ENCODE data around the gene EVI5L. TPM values are rescaled to one million over a fixed set of nuclear protein-coding genes. Genes with fewer than 3 reads are reported as not detected.

The EVI5L gene
- total and polyA plus RNA-seq, 4 donors: 1.4 to 5.0 (median 4.4) TPM

DNA sequence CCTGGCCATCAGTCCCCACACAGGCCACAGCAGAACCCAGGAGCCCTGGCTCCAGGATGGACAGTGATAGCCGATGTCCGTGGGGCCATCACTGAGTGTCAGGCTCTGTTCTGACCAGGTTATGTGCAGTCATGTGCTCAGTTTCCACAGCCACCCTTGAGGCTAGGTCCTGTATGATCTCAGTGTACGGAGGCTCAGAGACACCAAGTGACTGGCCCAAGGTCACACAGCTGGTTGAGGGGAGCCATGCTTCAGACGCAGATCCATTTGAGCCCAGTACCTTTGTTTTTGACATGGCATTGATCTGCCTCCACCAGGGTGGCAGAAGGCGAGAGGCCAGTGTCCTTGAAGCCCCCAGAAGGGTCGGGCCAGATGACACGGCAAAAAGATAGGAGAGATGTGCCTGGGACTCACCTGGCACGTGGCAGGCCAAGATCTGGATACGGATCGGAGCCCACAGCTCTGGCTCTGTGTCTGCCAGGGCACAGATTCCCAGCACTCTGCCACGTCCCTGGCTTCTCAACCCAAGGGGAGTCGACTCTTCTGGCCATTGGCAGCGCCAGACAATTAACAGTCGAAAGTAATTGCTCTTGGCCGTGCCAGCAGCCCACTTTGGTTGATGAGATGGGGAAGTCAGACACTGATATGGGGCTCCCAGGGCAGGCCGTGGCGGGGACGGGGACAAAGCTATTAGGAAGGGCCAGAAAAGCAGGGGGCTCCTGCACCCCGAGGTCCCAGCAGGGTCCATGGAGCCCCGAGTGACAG is 15.6 kb downstream of the EVI5L start:
- TF ChIP-seq HNF4A (conservative IDR thresholded peaks at IDR 0.05) (no peak), EGR1 (IDR thresholded peaks at IDR 0.05; ENCODE audit: low read depth in 2 of 2) (no peak), TAF1 (conservative IDR thresholded peaks at IDR 0.05) (no peak)
- TF ChIP-seq, protein P1, sequence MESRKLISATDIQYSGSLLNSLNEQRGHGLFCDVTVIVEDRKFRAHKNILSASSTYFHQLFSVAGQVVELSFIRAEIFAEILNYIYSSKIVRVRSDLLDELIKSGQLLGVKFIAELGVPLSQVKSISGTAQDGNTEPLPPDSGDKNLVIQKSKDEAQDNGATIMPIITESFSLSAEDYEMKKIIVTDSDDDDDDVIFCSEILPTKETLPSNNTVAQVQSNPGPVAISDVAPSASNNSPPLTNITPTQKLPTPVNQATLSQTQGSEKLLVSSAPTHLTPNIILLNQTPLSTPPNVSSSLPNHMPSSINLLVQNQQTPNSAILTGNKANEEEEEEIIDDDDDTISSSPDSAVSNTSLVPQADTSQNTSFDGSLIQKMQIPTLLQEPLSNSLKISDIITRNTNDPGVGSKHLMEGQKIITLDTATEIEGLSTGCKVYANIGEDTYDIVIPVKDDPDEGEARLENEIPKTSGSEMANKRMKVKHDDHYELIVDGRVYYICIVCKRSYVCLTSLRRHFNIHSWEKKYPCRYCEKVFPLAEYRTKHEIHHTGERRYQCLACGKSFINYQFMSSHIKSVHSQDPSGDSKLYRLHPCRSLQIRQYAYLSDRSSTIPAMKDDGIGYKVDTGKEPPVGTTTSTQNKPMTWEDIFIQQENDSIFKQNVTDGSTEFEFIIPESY (IDR thresholded peaks at IDR 0.05): no peak
- H3K27ac ChIP-seq (ENCODE audit: low read depth in 1 of 2, low read length in 2 of 2): no peak overlapping the region
- no peak overlapping the region for H3K4me3 ChIP-seq (ENCODE audit: low read depth in 1 of 3, low read length in 3 of 3)
- H3K36me3 ChIP-seq (ENCODE audit: control insufficient read depth in 4 of 4, insufficient read depth in 3 of 4, low read depth in 1 of 4, low read length in 3 of 4): no peaks in the 10 kb centered on the region
- DNase-seq (ENCODE audit: low spot score): no peak
- no peak overlapping the region for H3K9ac ChIP-seq (ENCODE audit: low read depth in 1 of 2, low read length in 2 of 2)
- H3K4me1 ChIP-seq (ENCODE audit: control insufficient read depth in 4 of 4, insufficient read depth in 4 of 4, low read length in 3 of 4): no peaks in the 10 kb centered on the region
- WGBS: 93% methylated on average over 20 of the region's 20 CpGs
- H3K9me3 ChIP-seq (ENCODE audit: control insufficient read depth in 4 of 4, low read length in 3 of 4): no peaks in the 10 kb centered on the region
- no peaks in the 10 kb centered on the region for H3K27me3 ChIP-seq (ENCODE audit: control insufficient read depth in 4 of 4, insufficient read depth in 4 of 4, low read length in 3 of 4)

DNA sequence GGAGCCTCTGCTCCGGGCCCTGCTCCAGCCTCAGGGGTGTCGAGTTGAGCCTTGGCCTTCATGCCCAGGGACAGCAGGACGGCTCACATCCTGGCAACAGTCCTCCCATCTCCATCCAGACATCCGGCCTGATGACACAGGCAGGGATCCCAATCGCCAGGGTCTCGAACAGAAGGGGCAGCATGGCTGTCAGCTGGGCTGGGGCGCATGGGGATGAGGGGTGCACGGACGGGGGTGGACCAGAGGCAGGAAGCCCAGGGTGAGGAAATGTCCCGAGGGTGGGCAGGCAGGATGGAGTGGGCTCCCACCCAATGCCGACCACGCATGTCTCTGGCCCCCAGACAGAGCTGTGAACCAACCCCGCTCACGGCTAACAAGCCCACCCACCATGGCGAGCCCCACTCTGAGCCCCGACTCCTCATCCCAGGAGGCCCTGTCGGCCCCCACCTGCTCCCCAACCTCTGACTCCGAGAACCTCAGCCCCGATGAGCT is 16.2 kb downstream of the EVI5L start:
- Histone ChIP-seq H3K9ac (ENCODE audit: low read depth in 1 of 2, low read length in 2 of 2) (no peak overlapping the region), H3K36me3 (ENCODE audit: control insufficient read depth in 4 of 4, insufficient read depth in 3 of 4, low read depth in 1 of 4, low read length in 3 of 4) (no peaks in the 10 kb centered on the region), H3K27me3 (ENCODE audit: control insufficient read depth in 4 of 4, insufficient read depth in 4 of 4, low read length in 3 of 4) (no peaks in the 10 kb centered on the region), H3K4me3 (ENCODE audit: low read depth in 1 of 3, low read length in 3 of 3) (no peak overlapping the region), H3K9me3 (ENCODE audit: control insufficient read depth in 4 of 4, low read length in 3 of 4) (no peaks in the 10 kb centered on the region), H3K27ac (ENCODE audit: low read depth in 1 of 2, low read length in 2 of 2) (no peak overlapping the region), H3K4me1 (ENCODE audit: control insufficient read depth in 4 of 4, insufficient read depth in 4 of 4, low read length in 3 of 4) (no peaks in the 10 kb centered on the region)
- 94% methylated on average over 19 of the region's 19 CpGs for WGBS
- no peak for DNase-seq (ENCODE audit: low spot score)
- TF ChIP-seq RXRA (IDR thresholded peaks at IDR 0.05) (no peak), GABPA (IDR thresholded peaks at IDR 0.05 in 1 of 2, conservative IDR thresholded peaks at IDR 0.05 in 1 of 2) (no peak), TAF1 (conservative IDR thresholded peaks at IDR 0.05) (no peak), RAD21 (IDR thresholded peaks at IDR 0.05) (no peak), JUND (IDR thresholded peaks at IDR 0.05) (no peak), FOXA2 (IDR thresholded peaks at IDR 0.05) (no peak), EGR1 (IDR thresholded peaks at IDR 0.05; ENCODE audit: low read depth in 2 of 2) (no peak), HNF4G (IDR thresholded peaks at IDR 0.05) (no peak), NR2F2 (IDR thresholded peaks at IDR 0.05) (no peak), SP1 (IDR thresholded peaks at IDR 0.05) (no peak)
- TF ChIP-seq, protein P2, sequence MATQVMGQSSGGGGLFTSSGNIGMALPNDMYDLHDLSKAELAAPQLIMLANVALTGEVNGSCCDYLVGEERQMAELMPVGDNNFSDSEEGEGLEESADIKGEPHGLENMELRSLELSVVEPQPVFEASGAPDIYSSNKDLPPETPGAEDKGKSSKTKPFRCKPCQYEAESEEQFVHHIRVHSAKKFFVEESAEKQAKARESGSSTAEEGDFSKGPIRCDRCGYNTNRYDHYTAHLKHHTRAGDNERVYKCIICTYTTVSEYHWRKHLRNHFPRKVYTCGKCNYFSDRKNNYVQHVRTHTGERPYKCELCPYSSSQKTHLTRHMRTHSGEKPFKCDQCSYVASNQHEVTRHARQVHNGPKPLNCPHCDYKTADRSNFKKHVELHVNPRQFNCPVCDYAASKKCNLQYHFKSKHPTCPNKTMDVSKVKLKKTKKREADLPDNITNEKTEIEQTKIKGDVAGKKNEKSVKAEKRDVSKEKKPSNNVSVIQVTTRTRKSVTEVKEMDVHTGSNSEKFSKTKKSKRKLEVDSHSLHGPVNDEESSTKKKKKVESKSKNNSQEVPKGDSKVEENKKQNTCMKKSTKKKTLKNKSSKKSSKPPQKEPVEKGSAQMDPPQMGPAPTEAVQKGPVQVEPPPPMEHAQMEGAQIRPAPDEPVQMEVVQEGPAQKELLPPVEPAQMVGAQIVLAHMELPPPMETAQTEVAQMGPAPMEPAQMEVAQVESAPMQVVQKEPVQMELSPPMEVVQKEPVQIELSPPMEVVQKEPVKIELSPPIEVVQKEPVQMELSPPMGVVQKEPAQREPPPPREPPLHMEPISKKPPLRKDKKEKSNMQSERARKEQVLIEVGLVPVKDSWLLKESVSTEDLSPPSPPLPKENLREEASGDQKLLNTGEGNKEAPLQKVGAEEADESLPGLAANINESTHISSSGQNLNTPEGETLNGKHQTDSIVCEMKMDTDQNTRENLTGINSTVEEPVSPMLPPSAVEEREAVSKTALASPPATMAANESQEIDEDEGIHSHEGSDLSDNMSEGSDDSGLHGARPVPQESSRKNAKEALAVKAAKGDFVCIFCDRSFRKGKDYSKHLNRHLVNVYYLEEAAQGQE (IDR thresholded peaks at IDR 0.05): no peak
- TF ChIP-seq, protein P1 (IDR thresholded peaks at IDR 0.05): no peak
- TF ChIP-seq, protein P3, sequence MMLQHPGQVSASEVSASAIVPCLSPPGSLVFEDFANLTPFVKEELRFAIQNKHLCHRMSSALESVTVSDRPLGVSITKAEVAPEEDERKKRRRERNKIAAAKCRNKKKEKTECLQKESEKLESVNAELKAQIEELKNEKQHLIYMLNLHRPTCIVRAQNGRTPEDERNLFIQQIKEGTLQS (IDR thresholded peaks at IDR 0.05): no peak
